Activated naive CD8-positive, alpha-beta T cell treated with anti-CD3 and anti-CD28 coated beads, Interleukin-2, amount 50 U/mL, for 16 hours (primary cell): ENCODE data around the gene IQSEC1.

Experiments used
- DNase-seq: peaks from one replicate; pipeline ENCODE4 v3.0.0-alpha.2; 2020; ENCODE audit warnings: low read depth, low spot score

The IQSEC1 gene

DNA sequence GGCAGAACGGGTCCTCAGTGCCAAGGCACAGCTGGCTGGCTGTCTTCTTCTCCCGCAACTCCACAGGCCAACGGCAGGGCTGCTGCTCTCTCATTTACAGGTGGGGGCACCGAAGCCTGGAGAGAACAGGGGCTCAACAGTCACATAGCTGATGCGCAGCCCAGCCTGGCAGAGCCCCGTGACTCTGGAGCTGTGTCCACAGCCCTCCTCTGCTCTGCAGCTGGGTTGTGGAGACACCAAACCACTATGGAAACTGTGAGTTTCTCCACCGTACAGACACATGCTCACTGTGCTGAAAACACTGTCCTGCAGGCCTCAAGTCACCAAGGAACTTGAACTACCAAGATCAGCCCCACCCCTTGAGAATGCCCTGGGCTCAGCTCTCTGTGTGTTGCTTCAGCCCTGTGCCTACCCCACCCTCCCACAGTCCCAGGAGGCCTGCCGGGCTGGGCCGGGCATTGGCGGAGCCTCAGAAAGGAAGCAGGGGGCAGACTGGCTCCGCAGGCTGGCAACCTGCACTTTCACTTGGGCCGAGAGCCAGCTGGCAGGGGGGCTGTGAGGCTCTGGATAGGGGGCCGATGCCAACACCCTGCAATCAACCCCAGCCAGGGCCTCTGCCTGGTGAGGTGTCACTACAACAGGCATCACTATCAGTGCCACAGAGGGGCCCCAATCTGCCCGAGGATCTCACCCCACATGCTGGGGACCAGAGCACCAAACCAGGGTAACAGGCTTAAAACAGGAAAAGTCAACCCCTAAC, 118.2 kb downstream of the IQSEC1 start:
- DNase-seq: no peak

DNA sequence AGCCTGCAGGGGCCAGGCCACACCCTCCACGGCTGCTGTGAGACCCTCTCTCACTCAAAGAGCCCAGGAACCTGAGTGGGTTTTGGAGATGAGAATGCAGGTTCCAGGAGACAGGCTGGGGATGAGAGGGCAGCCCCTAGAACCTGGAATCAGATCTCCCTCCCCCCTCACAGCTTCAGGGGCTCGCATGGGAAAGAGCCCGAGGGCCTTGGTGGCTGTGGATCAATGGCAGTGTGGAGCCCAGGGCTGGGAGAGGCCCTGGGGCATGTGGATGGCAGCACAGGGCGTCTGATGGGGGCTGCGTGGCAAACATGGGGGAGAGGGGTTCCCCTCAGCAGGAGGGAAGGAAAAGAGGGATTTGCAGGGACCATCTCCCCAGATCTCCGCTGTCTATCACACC, 119.0 kb downstream of the IQSEC1 start:
- DNase-seq: no peak

DNA sequence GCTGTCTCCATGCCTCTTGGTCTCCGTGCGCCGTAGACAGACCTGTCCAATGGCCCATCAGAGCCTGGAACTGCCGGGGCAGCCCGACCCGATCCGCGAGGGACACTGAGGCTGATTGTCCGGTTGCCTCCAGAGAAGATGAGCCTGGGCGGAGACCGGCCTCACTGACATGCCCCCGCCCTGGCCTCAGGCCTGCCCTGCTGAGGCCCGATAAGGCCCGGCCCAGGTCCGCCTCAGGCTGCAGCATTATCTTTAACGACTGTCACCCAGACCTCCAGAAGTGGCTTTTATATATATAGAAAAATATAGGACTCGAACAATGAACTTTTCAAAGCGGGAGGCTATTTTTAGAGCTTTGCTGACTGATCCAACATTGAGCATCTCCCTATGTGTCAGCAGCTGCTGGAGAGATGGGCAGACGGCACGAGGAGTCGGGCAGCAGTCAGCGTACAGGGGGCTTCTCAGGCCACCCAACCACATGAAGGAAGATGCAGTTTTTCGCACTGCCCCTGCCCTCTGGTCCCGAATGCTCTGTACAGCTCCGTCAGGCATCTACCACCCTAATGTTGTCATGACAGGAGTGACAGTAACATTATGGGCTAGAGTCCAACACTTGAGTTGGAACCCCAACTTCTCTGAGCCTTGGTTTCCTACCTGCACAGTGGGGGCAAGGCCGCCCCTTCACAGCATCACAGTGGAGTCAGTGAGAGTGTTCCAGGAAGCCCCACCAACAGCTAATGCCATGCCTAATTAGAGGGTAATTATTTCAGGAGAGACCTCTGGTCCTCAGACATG, 119.8 kb downstream of the IQSEC1 start:
- no peak for DNase-seq

DNA sequence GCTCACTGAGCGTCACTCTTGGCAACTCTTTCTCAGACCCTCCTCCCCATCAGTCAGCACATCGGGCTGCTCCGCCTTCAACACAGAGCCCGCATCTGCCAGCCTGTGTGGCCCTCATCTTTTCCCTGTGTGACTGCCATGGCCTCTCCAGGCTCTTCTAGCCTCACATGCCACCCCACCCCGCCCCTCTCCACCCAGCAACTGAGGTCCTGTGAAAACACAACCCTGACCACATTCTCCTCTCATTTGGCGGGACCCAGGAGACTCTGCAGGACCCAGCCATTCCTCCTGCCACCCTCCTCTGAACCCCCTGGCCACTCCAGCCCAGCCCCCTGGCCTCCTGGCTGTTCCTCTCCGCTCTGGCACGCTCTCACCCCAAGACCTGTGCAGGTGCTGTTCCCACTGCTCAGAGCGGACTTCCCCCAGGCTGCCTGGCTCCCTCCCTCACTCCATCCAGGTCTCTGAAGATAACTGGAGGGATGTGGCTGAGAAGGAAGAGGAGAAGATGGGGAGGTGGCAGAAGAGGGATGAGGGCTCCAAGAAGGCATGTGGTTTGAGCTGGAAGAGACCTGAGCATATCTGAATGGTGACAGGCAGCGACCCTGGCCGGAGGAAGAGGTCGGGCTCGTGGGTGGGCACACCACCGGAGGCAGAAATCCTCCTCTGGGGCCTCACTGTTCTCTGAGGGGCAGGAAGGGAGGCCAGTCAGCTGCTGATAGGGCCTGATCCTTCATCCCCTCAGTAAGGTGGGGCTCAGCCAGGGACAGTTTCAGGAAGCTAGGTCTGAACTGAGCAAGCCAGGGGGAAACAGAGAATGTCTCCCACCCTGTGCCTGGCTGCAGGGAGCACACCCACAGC, 120.7 kb downstream of the IQSEC1 start:
- DNase-seq: no peak

DNA sequence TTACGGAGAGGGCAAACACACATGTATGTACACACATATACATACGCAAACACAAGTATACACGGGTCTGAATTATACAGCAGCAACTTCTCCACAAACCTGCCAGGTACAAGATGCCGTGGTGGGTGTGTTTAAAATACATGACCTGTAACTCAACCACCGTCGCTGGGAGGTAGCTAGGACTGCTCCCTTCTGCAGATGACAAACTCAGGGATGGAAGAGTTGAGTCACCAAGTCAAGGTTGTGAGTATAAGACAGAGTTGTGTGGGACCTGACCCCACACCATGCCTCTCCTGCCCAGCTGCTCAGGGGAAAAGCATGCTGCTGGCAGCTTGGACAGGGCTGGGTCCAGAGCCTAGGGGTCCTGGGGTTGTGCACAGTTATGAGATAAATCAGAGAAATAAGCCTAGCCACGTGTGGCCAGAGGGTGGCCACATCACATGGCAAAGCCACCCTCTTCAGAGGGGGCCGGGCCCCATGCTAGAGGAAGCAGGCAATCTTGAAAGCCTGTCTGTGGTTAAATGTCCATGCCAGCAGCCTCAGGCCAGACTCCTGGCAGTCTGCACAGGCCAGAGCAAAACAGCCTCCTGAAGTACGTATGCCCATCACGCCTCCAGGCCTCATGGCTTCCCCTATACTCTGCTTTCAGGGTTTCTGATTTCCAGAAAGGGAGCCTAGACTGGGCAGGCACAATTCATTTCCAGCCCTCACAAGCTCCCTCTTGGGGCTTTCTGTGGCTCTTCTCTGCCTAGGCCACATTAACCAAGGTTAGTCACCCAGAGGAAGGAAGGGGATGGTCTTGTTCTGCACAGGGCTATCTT, 124.1 kb downstream of the IQSEC1 start:
- DNase-seq: no peak

DNA sequence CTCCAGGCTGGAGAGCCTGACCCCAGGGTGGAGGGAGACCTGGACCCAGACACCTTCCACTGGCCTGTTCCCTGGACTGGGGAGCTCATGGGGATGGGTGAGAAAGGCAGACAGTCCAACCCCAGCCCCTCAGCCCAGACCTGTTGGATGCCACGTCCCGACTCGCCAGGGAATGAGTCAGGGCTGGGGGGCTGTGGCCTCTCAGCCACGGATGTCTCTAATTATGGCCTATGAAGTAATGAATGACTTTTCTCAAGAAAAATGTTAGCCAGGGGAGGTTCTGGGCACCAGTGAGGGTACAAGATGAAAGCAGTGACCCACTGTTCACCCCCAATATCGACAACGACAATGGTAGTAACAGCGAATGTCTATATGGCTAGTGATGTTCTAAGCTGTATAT, 124.9 kb downstream of the IQSEC1 start:
- DNase-seq: no peak

DNA sequence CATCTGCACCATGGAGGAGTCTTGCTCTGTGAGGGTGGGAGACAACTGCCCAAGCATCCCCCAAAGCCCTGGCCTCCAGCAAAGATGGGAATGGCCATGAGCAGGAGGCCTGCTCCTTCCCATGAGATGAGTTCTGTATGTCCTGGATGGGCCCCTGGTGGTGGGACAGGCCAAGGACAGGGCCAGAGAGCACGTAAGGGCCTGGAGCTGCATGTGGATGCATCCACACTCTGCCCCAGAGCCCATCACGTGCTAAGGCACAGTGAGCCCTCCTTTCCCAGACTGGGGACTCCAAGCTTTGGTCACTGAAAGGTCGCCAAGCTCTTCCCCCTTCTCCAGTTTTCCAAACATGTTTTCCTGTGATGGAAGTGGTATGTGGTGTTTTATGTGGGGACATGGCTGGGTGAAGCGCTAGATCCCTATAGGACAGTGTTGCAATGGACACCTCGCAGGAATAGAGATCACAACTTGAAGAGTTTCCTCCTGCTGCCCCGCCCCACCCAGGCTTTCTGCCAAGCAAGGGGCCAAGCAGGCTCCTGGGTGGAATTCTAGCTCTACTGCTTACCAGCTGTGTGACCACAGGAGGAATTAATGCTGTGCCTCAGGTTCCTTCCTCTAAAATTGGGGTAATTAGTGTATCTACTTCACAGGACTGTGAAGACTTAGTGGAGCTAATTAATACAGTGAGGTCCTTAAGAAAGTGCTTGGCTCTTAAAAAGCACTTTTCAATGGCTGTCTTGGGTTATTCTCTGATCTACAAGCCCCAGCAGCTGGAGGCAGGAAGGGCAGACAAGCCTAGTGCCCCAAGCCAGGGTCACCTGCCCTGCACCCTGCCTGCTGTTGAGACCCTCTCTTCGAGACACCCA, 125.5 kb downstream of the IQSEC1 start:
- DNase-seq: no peak

DNA sequence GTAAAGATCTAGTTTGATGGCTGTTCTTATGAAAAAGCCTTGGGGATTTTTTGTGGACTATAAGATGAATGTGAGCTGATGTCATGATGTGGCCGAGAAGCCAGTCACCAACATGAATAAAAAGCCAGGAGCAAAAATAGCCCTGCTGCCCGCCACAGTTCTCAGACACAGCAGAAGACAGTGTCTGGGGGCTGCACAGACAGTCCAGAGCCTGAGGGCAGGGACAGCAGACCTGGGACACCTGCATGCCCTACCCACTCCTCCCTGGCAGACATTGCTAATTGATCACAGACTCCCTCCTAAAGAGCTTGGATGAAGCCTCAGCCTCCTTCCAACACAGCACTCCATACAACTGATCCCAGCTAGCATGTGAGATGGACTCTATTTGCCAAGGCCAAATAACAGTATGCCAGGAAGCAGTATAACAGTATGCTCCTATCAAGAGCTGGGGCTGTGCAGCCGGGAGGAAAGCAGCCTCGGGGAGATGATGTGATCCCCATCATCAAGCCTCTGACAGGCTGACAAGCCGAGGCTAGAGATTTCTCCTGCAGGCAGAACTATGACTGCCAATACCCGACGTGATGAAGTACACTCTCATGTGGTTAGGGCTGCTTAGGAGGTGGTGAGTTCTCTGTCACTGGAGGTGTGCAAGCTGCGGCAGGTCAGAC, 126.4 kb downstream of the IQSEC1 start:
- DNase-seq: no peak

DNA sequence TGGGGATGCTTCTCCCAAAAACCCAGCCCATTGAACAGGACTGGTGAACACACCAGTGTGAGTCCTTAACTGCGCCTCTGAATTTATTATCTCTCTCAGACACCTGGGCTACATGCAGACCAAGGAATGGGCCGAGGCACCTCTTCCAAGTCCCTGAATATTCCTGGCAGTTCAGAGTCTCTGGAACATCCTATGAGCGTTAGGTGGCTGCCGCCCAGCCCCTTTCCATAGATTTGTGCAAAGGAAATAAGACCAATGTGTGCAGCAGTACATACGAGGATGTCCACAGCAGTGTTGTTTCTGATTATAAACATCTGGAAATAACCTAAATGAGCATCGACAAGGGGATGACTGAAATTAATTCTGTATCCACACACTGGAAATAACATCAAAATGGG, 127.0 kb downstream of the IQSEC1 start:
- DNase-seq: no peak

DNA sequence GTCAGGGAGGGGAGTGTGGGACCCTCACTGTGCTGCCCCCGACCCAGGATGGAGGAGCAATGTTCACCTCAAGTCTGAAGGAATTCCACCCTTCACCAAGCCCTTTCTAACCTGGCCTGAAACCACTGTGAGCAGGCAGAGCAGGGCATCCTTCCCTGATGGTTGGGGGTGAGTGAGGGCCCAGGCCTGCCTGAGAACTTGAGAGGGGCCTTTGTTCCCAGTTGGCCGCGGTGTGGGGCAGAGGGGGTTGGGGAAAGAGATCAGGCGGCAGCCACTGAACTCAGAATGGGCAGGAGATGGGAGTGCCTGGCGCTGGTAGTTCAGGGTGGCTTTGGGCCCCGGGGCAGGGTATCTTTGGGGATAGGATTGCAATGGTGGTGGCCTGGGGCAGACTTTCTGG, 128.4 kb downstream of the IQSEC1 start:
- DNase-seq: no peak

DNA sequence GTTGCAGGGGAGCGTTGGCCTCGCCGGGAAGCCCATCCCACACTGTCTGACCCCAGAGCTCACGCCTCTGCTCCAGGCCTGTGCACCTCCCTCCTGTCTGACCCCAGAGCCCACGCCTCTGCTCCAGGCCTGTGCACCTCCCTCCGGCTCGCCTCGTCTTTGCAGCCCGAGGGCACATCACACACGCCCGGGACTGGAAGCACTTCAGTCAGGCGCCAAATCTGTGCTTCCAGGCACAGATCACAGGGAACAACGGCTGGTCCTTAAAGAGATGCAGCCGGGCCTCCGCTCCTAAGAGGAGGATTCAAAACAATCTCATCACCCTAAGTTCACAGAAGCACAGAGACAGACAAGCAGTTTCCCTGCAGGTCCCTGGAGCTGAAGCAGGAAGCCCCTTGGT, 128.8 kb downstream of the IQSEC1 start:
- no peak for DNase-seq

DNA sequence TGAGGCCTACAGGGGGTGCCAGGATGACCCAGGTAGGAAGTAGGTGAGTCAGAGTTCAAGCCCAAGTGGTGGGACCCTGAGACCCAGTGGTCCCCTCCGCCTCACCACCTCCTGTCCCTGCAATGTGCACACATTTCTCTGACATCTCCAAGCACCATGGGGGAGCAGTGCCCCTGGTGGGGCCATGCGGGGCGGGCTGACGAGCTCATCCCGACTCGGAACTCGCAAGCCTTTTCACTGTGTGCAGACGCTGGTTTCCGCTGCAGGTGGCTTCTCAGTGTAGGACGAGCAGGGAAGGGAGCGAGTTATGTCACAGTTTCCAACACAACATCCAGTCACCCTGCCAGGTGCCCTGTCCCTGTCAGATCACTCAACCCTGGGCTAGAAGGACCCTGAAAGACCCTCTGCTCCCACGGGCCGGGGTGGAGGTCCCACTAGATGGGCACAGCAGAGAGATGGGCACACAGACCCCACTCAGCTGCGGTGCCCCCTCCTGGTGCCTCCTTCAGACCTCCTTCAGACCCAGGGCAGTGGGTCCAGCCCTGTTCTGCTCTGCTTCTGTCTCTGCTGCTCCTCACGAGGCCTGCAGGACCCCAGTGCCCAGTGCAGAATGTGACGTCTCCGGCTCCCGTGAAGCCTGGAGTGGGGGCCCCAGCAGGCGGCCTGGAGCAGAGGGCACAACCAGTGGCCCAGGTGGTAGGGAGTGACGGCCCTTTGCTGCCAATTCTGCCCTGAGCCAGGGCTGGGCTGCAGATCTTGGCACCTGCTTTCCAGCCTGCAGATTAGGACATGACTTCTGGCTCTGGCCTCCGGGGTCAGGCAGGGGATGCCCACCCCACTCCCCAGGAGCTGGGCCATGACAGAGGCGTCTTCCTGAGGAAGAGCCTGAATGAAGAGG, 129.9 kb downstream of the IQSEC1 start:
- DNase-seq: no peak

DNA sequence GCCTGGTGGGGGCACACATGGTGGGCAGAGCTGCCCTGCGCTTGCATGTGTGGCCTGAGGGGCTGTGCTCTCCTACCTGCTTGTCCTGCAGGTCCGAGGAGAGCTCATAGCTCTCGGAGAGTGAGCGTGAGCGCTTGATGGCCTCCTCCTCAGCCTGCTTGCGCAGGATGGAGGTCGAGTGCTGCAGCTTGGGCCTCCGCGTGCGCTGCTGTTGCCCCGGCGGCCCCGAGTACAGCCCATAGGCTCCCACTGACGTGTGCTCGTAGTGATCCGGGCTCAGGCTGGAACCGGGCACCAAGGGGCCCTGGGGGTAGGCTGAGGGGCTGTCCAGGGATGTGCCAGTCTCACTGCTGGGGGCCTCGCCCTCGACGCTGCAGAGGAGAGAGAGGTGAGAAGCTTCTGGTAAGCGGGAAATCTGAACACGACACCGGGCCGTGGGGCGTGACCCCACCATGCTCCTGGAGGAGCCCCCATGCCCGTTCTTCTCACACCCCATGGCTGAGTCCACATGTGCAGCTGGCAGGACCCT, 131.7 kb downstream of the IQSEC1 start:
- DNase-seq: no peak

DNA sequence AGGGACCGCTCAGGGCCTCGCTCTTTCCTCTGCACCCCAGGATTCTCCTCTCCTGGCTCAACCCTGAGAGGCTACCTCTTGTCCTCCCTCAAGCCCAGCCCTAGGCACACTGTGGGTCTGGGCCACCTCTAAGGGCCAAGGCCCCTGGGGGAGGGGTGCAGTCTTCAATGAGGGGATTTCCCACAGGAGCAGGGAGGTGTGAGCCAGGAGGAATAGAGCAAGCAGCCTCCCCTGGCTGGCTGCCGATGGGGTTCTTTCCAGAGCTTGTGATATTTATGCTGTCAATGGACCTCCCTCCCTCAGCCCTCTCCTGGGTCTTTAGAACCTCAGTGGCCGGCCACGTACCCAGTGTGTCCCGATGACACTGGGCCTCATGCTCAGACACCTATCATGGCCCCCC, 132.4 kb downstream of the IQSEC1 start:
- DNase-seq: no peak

DNA sequence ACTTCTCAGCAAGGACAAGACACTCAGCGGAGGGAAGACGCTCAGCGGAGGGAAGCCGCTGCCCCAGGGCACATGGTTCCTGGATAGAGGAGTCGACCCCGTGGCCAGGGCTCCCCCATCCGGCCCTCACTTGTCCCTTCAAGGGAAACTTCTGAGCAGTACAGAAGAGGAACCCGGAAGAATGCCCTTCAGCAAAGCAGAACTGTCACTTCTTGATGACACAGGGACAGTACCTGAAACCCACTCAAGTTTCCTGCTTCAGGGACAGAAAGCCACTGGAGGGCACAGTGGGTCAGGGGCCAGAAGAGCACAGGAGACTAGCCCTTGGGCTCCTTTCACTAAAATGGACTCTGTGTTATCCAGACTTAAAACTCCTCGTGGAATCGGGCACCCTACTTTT, 134.1 kb downstream of the IQSEC1 start:
- DNase-seq: no peak

DNA sequence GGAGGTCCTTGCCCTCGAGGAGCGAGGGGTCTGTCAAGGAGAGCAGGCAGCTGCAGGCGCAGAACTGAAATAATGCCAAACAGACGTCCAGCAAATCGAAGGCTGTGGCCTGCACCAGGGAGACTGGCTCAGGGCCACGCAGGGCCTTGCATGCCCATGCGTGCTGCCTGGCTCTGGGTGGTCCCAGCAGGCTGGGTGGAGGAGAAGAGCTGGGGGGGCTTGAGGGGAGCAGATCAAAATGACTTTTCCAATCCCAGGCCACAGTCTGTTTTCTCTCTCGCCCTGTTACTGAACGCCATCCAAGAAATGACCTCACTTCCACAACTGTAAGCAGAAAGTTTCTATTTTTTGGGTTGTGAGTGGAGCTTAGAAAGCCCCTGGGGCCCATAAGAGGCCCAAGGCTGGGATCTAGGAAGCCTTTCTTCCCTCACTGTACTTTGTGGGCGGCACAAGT, 134.9 kb downstream of the IQSEC1 start:
- no peak for DNase-seq

DNA sequence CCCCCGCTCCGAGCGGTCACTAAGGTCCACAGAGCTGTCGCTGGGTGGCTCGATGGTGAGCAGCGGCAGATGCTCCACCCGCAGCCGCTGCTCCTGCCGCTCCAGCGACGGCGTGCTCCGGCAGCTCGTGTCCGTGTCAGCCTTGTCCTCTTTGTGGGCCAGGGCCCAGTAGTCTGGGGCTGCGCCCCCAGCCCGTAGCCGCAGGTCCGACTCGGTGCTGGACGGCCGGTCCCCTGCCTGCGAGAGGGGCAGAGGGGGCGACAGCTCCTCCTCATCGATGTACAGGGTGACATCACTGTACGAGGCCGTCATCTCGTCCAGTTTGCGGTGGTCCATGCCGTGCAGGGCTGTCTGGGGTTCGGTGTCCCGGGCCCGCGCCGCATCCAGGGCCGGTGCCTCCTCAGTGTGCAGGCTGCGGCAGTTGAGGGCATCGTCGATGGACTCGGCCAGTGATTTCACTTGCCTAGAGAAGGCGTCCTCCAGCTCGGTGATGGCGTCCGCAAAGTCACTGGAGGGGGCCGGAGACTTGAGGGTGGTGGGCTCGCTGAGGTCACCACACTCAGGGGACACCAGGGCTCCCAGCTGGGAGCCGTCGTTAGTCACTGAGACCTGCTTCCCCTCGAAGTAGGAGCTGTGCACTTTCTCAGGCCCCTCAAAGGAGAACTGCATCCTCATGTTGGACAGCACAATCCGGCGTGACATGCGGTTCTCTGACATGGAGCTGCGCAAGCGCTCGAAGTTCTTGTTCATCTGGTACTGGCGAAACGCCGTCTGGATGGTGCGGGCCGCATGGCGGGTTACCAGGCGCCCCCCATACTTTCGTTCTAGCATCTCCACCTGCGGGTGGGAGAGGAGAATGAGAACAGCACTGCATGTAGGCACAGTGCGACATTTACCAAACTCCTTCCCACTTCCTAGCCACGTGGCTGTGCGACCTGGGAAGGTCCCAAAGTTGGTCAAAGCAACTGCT, 137.1 kb downstream of the IQSEC1 start:
- no peak for DNase-seq
